ENCODE data around the gene FBXO11. TPM values are rescaled to one million over a fixed set of nuclear protein-coding genes. Genes with fewer than 3 reads are reported as not detected.

FBXO11 gene
- polyA plus RNA-seq, 1 donor (not counting 4 experiments of a cell fraction or from before 2014, with no cell fraction given): 45.5 TPM

DNA sequence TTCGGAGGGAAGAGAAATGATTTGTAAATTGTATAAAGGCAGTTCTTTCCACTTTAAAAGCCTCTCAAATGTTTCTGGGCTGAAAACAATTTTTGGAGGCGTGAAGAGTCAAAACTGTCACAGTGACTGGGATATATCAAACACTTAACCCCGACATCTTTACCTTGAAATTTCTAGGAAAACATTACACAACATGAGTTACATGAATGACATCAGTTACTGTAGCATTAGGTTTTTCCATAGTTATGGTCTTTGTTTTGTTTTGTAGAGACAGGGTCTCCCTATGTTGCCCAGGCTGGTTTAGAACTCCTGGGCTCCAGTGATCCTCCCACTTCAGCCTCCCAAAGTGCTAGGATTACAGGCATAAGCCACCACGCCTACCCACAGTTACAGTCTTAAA, 97.7 kb downstream of the FBXO11 start:
- dilution Hi-C loops (cut with MboI; ENCODE audit: extremely low pct_ligation_motif_present, low sequenced_read_pairs): no loop called here
- H3K9me3 ChIP-seq (ENCODE audit: control insufficient read depth, low read depth, low read length): no peaks in the 10 kb centered on the region
- H3K79me2 ChIP-seq (ENCODE audit: control insufficient read depth, insufficient read depth, low read length): no peaks in the 10 kb centered on the region
- no peak overlapping the region for H3K4me3 ChIP-seq (ENCODE audit: control insufficient read depth in 2 of 3, extremely low read depth in 1 of 3, insufficient read depth in 2 of 3, low read depth in 1 of 3, low read length in 3 of 3)
- no peak overlapping the region for H2AFZ ChIP-seq (ENCODE audit: control insufficient read depth, low read length)
- no peaks in the 10 kb centered on the region for H3K27me3 ChIP-seq (ENCODE audit: control insufficient read depth, extremely low read depth, insufficient read depth, low read length)
- no peak overlapping the region for H3K9ac ChIP-seq (ENCODE audit: control insufficient read depth, extremely low read depth, insufficient read depth, low read length)
- DNase-seq (ENCODE audit: low read depth, low spot score): no peak
- H3K36me3 ChIP-seq (ENCODE audit: control insufficient read depth in 2 of 2, extremely low read depth in 1 of 2, insufficient read depth in 2 of 2, low read length in 2 of 2): peaks cover 17 to 29% of the 10 kb centered on the region in 2 experiments
- no peak overlapping the region for H3K4me2 ChIP-seq (ENCODE audit: control insufficient read depth, extremely low read depth, insufficient read depth, low read depth, low read length)
- TF ChIP-seq, protein P1, sequence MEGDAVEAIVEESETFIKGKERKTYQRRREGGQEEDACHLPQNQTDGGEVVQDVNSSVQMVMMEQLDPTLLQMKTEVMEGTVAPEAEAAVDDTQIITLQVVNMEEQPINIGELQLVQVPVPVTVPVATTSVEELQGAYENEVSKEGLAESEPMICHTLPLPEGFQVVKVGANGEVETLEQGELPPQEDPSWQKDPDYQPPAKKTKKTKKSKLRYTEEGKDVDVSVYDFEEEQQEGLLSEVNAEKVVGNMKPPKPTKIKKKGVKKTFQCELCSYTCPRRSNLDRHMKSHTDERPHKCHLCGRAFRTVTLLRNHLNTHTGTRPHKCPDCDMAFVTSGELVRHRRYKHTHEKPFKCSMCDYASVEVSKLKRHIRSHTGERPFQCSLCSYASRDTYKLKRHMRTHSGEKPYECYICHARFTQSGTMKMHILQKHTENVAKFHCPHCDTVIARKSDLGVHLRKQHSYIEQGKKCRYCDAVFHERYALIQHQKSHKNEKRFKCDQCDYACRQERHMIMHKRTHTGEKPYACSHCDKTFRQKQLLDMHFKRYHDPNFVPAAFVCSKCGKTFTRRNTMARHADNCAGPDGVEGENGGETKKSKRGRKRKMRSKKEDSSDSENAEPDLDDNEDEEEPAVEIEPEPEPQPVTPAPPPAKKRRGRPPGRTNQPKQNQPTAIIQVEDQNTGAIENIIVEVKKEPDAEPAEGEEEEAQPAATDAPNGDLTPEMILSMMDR (optimal IDR thresholded peaks at IDR 0.05 in 1 of 3, IDR thresholded peaks at IDR 0.05 in 1 of 3, conservative IDR thresholded peaks at IDR 0.05 in 1 of 3; ENCODE audit: extremely low read depth in 1 of 3, insufficient read depth in 2 of 3, low read length in 3 of 3): no peak
- no peak for TF ChIP-seq EZH2 (IDR thresholded peaks at IDR 0.05; ENCODE audit: low read length)
- H3K9me1 ChIP-seq (ENCODE audit: control insufficient read depth, extremely low read depth, insufficient read depth, low read length): no peaks in the 10 kb centered on the region
- H4K20me1 ChIP-seq (ENCODE audit: control insufficient read depth, extremely low read depth, insufficient read depth, low read length): no peaks in the 10 kb centered on the region
- H3K27ac ChIP-seq (ENCODE audit: control insufficient read depth, insufficient read depth, low read length): no peak overlapping the region
- H3K4me1 ChIP-seq (ENCODE audit: control insufficient read depth, extremely low read depth, insufficient read depth, low read length): no peaks in the 10 kb centered on the region
- FAIRE-seq: no peak

DNA sequence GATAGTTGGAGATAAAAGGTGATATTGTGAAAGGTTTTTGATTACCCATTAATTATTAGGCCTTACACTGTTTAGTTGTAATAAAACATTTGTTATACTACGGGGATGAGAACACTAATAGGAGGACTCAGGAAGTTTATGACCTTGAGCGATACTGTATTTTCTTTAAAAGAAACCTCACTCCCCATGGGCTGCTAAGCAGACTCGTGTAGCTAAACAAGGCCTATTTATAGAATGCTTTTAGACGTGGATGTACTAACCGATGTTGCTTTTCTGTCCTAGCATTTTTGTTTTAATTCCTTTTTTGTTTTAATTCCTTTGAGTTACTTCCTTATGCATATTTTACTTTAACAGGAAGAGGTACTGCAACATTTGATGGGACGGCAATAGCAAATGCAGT, 100.4 kb downstream of the FBXO11 start:
- Histone ChIP-seq H2AFZ (ENCODE audit: control insufficient read depth, low read length) (no peak overlapping the region), H3K79me2 (ENCODE audit: control insufficient read depth, insufficient read depth, low read length) (no peaks in the 10 kb centered on the region), H3K4me1 (ENCODE audit: control insufficient read depth, extremely low read depth, insufficient read depth, low read length) (no peaks in the 10 kb centered on the region), H4K20me1 (ENCODE audit: control insufficient read depth, extremely low read depth, insufficient read depth, low read length) (no peaks in the 10 kb centered on the region), H3K4me3 (ENCODE audit: control insufficient read depth in 2 of 3, extremely low read depth in 1 of 3, insufficient read depth in 2 of 3, low read depth in 1 of 3, low read length in 3 of 3) (no peak overlapping the region), H3K9me3 (ENCODE audit: control insufficient read depth, low read depth, low read length) (no peaks in the 10 kb centered on the region), H3K9me1 (ENCODE audit: control insufficient read depth, extremely low read depth, insufficient read depth, low read length) (no peaks in the 10 kb centered on the region), H3K36me3 (ENCODE audit: control insufficient read depth in 2 of 2, extremely low read depth in 1 of 2, insufficient read depth in 2 of 2, low read length in 2 of 2) (peaks cover 18 to 40% of the 10 kb centered on the region in 2 experiments), H3K9ac (ENCODE audit: control insufficient read depth, extremely low read depth, insufficient read depth, low read length) (no peak overlapping the region), H3K4me2 (ENCODE audit: control insufficient read depth, extremely low read depth, insufficient read depth, low read depth, low read length) (no peak overlapping the region), H3K27ac (ENCODE audit: control insufficient read depth, insufficient read depth, low read length) (no peak overlapping the region), H3K27me3 (ENCODE audit: control insufficient read depth, extremely low read depth, insufficient read depth, low read length) (no peaks in the 10 kb centered on the region)
- DNase-seq (ENCODE audit: low read depth, low spot score) (no peak), FAIRE-seq (no peak)
- dilution Hi-C loops (cut with MboI; ENCODE audit: extremely low pct_ligation_motif_present, low sequenced_read_pairs): no loop called here
- TF ChIP-seq, protein P1 (optimal IDR thresholded peaks at IDR 0.05 in 1 of 3, IDR thresholded peaks at IDR 0.05 in 1 of 3, conservative IDR thresholded peaks at IDR 0.05 in 1 of 3; ENCODE audit: extremely low read depth in 1 of 3, insufficient read depth in 2 of 3, low read length in 3 of 3): no peak
- no peak for TF ChIP-seq EZH2 (IDR thresholded peaks at IDR 0.05; ENCODE audit: low read length)
